Stimulated activated CD4-positive, alpha-beta T cell treated with anti-CD3 and anti-CD28 coated beads, Interleukin-4, amount 100 ng/mL, for 1 hour (primary cell): ENCODE measurements around the gene ACTR10.
"Not testable (repeated sequence)": the region's sequence is repeated elsewhere in the genome, so short reads cannot be mapped to it uniquely, and the experiment has no call there.

Source experiments
- DNase-seq: peaks from one replicate; pipeline ENCODE4 v3.0.0-alpha.2; 2020

The ACTR10 gene

GRCh38 chr14:58227096-58227819 lies 27.3 kb downstream of the ACTR10 start:
- DNase-seq, result no peak

- DNase-seq, result no peak
These were observed 38.6 kb downstream of the ACTR10 start for GRCh38 chr14:58238252-58239243.

GRCh38 chr14:58239244-58240195 lies 39.6 kb downstream of the ACTR10 start:
- DNase-seq, result peak; percentile 79

- no peak for DNase-seq
These were observed 44.0 kb downstream of the ACTR10 start for GRCh38 chr14:58243790-58244555.

GRCh38 chr14:58244556-58245387 lies 44.8 kb downstream of the ACTR10 start, which contains the start of gene PSMA3:
TSS of gene PSMA3 (plus strand) at chr14:58244843. CDS start at chr14:58244921, 78 bp downstream.
- peak; percentile 98 for DNase-seq

GRCh38 chr14:58245562-58245961 lies 45.6 kb downstream of the ACTR10 start:
- no peak for DNase-seq

- DNase-seq, result no peak
These were observed 49.7 kb downstream of the ACTR10 start for GRCh38 chr14:58249611-58250010.

GRCh38 chr14:58258156-58258555 lies 58.2 kb downstream of the ACTR10 start:
- DNase-seq, result no peak

GRCh38 chr14:58262005-58262404 lies 62.1 kb downstream of the ACTR10 start:
- DNase-seq, result not testable (repeated sequence)

- DNase-seq, result no peak
These were observed 65.5 kb downstream of the ACTR10 start for GRCh38 chr14:58265401-58265800.

- no peak for DNase-seq
These were observed 70.7 kb downstream of the ACTR10 start for GRCh38 chr14:58270628-58271027.

GRCh38 chr14:58272588-58273372 lies 72.8 kb downstream of the ACTR10 start:
- no peak for DNase-seq

GRCh38 chr14:58274881-58275280 lies 74.9 kb downstream of the ACTR10 start:
- DNase-seq, result no peak

- DNase-seq, result no peak
These were observed 75.7 kb downstream of the ACTR10 start for GRCh38 chr14:58275527-58276190.

- no peak for DNase-seq
These were observed 76.3 kb downstream of the ACTR10 start for GRCh38 chr14:58276208-58276607.

GRCh38 chr14:58278177-58278576 lies 78.2 kb downstream of the ACTR10 start:
- no peak for DNase-seq

- no peak for DNase-seq
These were observed 81.2 kb downstream of the ACTR10 start for GRCh38 chr14:58280954-58281787.

GRCh38 chr14:58281969-58282368 lies 82.0 kb downstream of the ACTR10 start:
- no peak for DNase-seq
